Esophagus muscularis mucosa (tissue), 4 donors: ENCODE measurements around the gene ISX.

ENCODE experiments used
- CTCF ChIP-seq, 3 experiments: fragments of 200-600 bp in 2 of 3; fragments of 450-650 bp in 1 of 3; sonication (generic) in 2 of 3; IDR thresholded peaks; one replicate each; pipeline ENCODE4 v1.5.1; 2017 to 2019; ENCODE audit warnings: antibody characterized with exemption in 3 of 3, mild to moderate bottlenecking in 2 of 3, moderate library complexity in 1 of 3
- EP300 ChIP-seq: sonication (generic); formaldehyde crosslinking; IDR thresholded peaks from one replicate; pipeline ENCODE4 v1.6.1; 2017; ENCODE audit warnings: antibody characterized with exemption
- POLR2A ChIP-seq: fragments of 450-650 bp; IDR thresholded peaks from one replicate; pipeline ENCODE4 v1.6.1; 2017; ENCODE audit warnings: antibody characterized with exemption, moderate library complexity, mild to moderate bottlenecking, low read depth

GRCh38 chr22:35051791-35052190 lies 14.2 kb upstream of the ISX start:
- no peak for TF ChIP-seq CTCF (IDR thresholded peaks at IDR 0.05)
- no peak for TF ChIP-seq EP300
- no peak for TF ChIP-seq POLR2A
